ENCODE measurements around the gene KCNJ11.

- TF ChIP-seq CTCF (optimal IDR thresholded peaks at IDR 0.05 in 1 of 3, IDR thresholded peaks at IDR 0.05 in 1 of 3, conservative IDR thresholded peaks at IDR 0.05 in 1 of 3; ENCODE audit: extremely low read depth in 1 of 3, insufficient read depth in 2 of 3, low read length in 3 of 3) = no peak
- no peak for TF ChIP-seq EZH2 (IDR thresholded peaks at IDR 0.05; ENCODE audit: low read length)
Measured at GRCh38 chr11:17369684-17370243, 18.7 kb downstream of the KCNJ11 start.
